Ovary (tissue), 3 donors: ENCODE results near the gene PTGFR.

ENCODE experiments used
- CTCF ChIP-seq, 3 donors: fragments of 450-650 bp in 2 of 3; fragments of 200-600 bp in 1 of 3; IDR thresholded peaks; one replicate each; pipeline versions ENCODE4 v1.5.1 to v1.8.0; 2016 to 2022; ENCODE audit warnings: antibody characterized with exemption in 3 of 3, mild to moderate bottlenecking in 1 of 3
- EP300 ChIP-seq: sonication (generic); formaldehyde crosslinking; IDR thresholded peaks from one replicate; pipeline ENCODE4 v1.6.1; 2017; ENCODE audit warnings: antibody characterized with exemption
- POLR2A ChIP-seq: fragments of 450-650 bp; IDR thresholded peaks from one replicate; pipeline ENCODE4 v1.6.1; 2017; ENCODE audit warnings: antibody characterized with exemption, mild to moderate bottlenecking, moderate library complexity
- donor health status: DM: no; HTN: no; CAD: no.

- no peak for TF ChIP-seq CTCF (IDR thresholded peaks at IDR 0.05)
- TF ChIP-seq POLR2A = no peak
- TF ChIP-seq EP300 = no peak
These were observed 31.4 kb downstream of the PTGFR start for GRCh38 chr1:78522136-78522535.
